Subcutaneous abdominal adipose tissue (tissue), 5 donors: Measurements from ENCODE around the gene FAM184B.

Experiments
- H3K27ac ChIP-seq: one replicate; pipeline ENCODE4 v1.7.0; 2013; ENCODE audit warnings: low read depth, mild to moderate bottlenecking, inconsistent platforms, low read length, moderate library complexity
- H3K27me3 ChIP-seq, 5 donors: one replicate each; pipeline ENCODE4 v1.7.0; 2013; ENCODE audit warnings: low read length in 5 of 5, inconsistent platforms in 1 of 5; ENCODE audit not compliant: control insufficient read depth in 5 of 5, insufficient read depth in 4 of 5
- H3K36me3 ChIP-seq, 5 donors: one replicate each; pipeline ENCODE4 v1.7.0; 2013; ENCODE audit warnings: low read length in 5 of 5; ENCODE audit not compliant: control insufficient read depth in 5 of 5, insufficient read depth in 5 of 5
- H3K4me1 ChIP-seq, 5 donors: one replicate each; pipeline ENCODE4 v1.7.0; 2013; ENCODE audit warnings: low read length in 5 of 5, mild to moderate bottlenecking in 3 of 5, moderate library complexity in 1 of 5; ENCODE audit not compliant: control insufficient read depth in 5 of 5, insufficient read depth in 5 of 5
- H3K4me3 ChIP-seq, 5 donors: one replicate each; pipeline ENCODE4 v1.7.0; 2013; ENCODE audit warnings: low read length in 5 of 5, low read depth in 1 of 5
- H3K9ac ChIP-seq, 5 donors: one replicate each; pipeline ENCODE4 v1.7.0; 2013; ENCODE audit warnings: low read length in 5 of 5, mild to moderate bottlenecking in 4 of 5, moderate library complexity in 3 of 5
- H3K9me3 ChIP-seq, 5 donors: one replicate each; pipeline ENCODE4 v1.7.0; 2013; ENCODE audit warnings: low read length in 5 of 5; ENCODE audit not compliant: control insufficient read depth in 5 of 5
- donor health status: healthy.
- donor health status: healthy.
- donor health status: healthy.
- donor health status: healthy.
- donor health status: healthy.

Gene FAM184B

DNA sequence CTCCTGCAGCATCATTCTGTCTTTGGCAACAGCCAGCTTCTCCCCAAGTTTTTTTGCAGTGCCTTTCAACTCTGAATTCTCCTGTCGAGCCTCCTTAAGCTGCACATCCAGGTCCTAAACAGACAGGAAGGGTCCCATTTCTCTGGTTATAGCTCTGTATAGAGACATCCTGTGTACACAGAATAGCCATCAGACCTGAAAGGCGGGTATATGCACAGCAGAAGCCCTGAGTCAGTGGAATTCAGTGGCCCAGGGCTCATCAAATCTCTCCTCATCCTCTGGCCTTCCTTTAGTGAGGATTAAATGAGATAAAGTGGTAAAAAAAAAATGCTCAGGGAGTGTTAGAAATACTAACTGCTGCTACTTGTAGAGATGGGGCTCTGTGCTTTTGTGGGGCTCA lies 73.8 kb downstream of the FAM184B start:
- no peak overlapping the region for H3K9ac ChIP-seq

DNA sequence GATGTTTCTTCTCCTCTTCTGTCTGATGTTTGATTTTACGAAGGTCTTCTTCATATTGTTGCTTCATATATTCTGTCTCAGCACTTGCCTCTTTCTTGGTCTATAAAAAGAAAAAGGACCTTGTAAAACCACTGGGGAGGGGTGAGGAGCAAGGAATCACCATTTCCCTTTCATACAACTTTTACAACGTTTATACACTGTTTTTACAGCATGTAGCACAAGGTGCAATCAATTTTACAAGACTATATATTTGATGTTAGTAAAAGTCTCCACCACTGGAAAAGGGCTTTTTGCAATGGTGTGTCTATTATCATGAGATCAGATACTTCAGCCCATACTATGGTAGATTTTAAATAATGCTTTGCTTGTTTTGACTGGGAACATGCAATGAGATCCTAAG lies 76.3 kb downstream of the FAM184B start:
- Histone ChIP-seq H3K27me3 (peaks cover 0 to 8% (median 0%) of the 10 kb centered on the region in 5 donors), H3K4me1 (peaks cover 0 to 1% (median 0%) of the 10 kb centered on the region in 5 donors), H3K4me3 (no peak overlapping the region), H3K9me3 (peaks cover 0 to 1% (median 0%) of the 10 kb centered on the region in 5 donors), H3K9ac (no peak overlapping the region), H3K27ac (no peak overlapping the region), H3K36me3 (no peaks in the 10 kb centered on the region)

More for the DNA sequence above, 73.8 kb downstream of the FAM184B start:
- H3K9me3 ChIP-seq = no peaks in the 10 kb centered on the region
- no peak overlapping the region for H3K4me3 ChIP-seq
- no peaks in the 10 kb centered on the region for H3K36me3 ChIP-seq
- peaks cover 0 to 8% (median 0%) of the 10 kb centered on the region in 5 donors for H3K27me3 ChIP-seq
- H3K4me1 ChIP-seq = peaks cover 0 to 1% (median 0%) of the 10 kb centered on the region in 5 donors
- no peak overlapping the region for H3K27ac ChIP-seq

DNA sequence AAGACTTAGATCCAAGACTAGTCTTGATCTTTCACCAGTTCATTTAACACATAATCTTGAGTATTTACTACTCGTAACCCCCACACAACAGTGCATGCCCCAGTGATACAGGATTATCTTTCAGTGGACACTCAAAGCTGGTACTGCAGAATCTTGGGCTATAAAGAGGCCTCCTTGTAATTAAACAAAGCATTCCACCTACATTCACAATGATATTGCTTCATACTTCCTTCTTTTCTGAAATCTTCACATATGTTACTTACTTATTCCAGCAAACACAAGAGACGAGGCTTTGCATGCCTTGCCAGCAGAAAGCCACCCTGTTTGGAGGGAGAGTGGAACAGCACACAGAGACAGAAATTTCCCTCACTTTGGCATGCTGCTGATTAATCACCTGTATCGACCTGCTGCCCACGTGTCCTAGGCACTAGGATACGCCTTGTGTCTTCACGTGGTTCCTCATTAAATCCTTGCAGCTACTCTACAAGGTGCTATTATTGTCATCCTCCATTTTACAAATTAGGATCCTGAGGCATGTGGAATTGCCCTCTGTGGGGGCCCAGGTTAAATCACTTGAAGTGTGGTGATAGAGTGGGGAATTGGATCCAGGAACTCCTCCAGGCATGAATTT lies 77.3 kb downstream of the FAM184B start:
- Histone ChIP-seq H3K4me3 (no peak overlapping the region), H3K4me1 (peaks cover 0 to 1% (median 0%) of the 10 kb centered on the region in 5 donors), H3K9me3 (peaks cover 0 to 9% (median 5%) of the 10 kb centered on the region in 5 donors), H3K27ac (no peak overlapping the region), H3K9ac (no peak overlapping the region), H3K36me3 (no peaks in the 10 kb centered on the region), H3K27me3 (peaks cover 0 to 5% (median 0%) of the 10 kb centered on the region in 5 donors)

DNA sequence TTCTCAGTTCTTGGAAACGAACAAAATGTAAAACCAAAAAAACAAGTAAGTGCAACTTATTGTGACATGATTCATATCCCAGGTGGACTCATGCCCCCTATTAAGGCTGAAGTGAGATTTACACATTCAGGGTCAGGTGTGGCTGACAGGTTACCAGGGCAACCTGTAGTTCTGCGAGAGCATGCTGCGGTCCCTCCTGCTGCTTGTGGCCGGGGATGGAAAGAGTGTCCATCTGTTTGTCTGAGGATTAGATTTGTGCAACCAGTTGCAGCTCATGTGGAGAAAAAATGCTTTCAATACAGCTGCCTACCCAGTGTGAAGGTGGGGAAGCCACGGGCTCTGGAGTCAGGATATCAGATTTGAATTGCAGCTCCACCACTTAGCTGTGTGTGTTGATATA lies 78.8 kb downstream of the FAM184B start:
- peaks cover 0 to 1% (median 0%) of the 10 kb centered on the region in 5 donors for H3K4me1 ChIP-seq
- H3K9ac ChIP-seq = no peak overlapping the region
- no peak overlapping the region for H3K4me3 ChIP-seq
- H3K9me3 ChIP-seq = peaks cover 0 to 17% (median 5%) of the 10 kb centered on the region in 5 donors
- no peaks in the 10 kb centered on the region for H3K36me3 ChIP-seq
- no peaks in the 10 kb centered on the region for H3K27me3 ChIP-seq
- H3K27ac ChIP-seq = no peak overlapping the region

DNA sequence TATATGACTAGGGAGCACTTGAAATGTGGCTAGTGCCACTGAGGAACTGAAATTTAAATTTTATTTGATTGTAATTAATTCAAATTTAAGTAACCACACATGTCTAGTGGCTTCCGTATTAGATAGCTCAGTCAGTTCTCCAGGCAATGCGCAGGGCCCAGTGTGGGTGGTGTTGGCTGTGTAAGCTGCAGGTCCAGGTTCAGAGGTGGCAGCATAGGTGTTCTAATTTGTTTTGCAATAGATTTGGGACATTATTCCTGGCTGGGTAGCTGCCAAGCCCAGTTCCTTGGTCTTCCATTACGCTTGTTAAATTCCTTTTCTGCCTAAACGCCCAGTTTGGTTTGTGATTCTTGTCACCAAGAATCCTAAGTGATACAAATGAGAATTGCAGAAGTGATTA lies 79.5 kb downstream of the FAM184B start:
- peaks cover 0 to 17% (median 5%) of the 10 kb centered on the region in 5 donors for H3K9me3 ChIP-seq
- H3K36me3 ChIP-seq = no peaks in the 10 kb centered on the region
- H3K27ac ChIP-seq = no peak overlapping the region
- no peak overlapping the region for H3K9ac ChIP-seq
- peaks cover 0 to 1% (median 0%) of the 10 kb centered on the region in 5 donors for H3K4me1 ChIP-seq
- no peaks in the 10 kb centered on the region for H3K27me3 ChIP-seq
- H3K4me3 ChIP-seq = no peak overlapping the region

DNA sequence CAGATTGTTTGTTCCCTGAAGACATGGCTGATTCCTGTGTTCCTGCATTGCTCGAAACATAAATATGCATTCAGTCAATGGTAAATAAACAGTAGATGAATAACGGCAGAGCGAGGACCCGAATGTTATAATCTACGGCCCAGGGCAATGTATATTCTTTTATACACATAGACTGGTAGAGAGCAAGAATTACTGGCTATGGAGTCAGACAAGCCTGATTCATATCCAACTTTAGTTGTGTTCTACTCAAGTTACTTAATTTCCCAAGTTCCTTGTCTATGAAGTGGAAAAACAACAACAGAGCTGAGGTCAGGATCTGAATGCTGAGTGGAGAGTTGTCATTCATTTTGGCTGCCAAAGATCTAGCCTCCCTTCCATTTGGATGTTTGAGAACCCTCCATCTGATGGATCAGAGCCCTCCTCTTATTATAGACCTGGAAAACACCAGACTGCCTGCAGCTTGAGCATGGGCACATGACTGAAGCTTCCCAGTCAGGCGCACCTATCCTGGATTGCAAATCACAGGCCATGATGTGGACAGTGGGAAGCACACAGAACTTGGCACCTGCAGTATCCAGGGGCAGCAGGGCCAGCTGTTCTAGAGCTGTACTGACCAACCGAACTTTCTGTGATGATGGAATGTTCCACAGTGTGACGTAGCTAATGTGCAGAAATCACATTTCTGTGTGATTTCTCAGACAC lies 80.1 kb downstream of the FAM184B start:
- Histone ChIP-seq H3K27me3 (no peaks in the 10 kb centered on the region), H3K27ac (no peak overlapping the region), H3K36me3 (no peaks in the 10 kb centered on the region), H3K4me3 (no peak overlapping the region), H3K9ac (no peak overlapping the region), H3K9me3 (peaks cover 0 to 17% (median 5%) of the 10 kb centered on the region in 5 donors), H3K4me1 (peaks cover 0 to 1% (median 0%) of the 10 kb centered on the region in 5 donors)

DNA sequence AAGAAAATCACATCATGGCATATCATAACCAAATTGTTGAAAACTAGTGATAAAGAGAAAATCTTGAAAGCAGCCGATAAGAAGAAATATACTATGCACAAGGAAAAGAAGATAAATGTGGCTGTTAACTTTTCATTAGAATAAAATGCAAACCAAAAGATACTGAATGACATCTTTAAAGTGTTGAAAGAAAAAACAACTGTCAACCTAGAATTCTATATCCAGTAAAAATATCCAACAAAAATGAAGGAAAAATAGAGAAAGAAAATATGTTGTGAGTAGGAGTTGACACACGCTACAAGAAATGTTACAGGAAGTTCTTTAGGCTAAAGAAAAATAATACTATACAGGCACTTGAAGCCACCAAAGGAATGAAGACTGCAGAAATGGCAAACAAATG lies 82.0 kb downstream of the FAM184B start:
- Histone ChIP-seq H3K9me3 (peaks cover 0 to 17% (median 5%) of the 10 kb centered on the region in 5 donors), H3K4me3 (no peak overlapping the region), H3K36me3 (no peaks in the 10 kb centered on the region), H3K27me3 (no peaks in the 10 kb centered on the region), H3K4me1 (no peaks in the 10 kb centered on the region), H3K9ac (no peak overlapping the region), H3K27ac (no peak overlapping the region)

DNA sequence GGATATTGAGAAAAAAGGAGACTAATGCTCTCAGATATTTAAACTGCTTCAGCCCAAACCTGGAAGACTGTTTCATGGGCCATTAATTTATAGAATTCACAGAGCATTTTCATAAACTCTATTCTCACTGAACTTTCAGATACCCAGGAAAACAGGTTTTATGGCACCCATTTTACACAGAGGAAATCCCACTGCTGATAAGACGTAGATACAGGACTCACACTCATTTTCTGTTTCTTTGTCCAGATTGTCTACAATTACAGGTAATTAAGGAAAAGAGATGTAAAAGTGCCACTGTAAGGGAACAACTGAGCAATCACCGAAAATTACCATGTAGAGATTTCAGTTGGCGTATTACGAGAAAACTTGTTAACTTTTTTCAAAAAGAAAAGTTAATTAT lies 83.3 kb downstream of the FAM184B start:
- Histone ChIP-seq H3K27me3 (no peaks in the 10 kb centered on the region), H3K27ac (no peak overlapping the region), H3K4me1 (no peaks in the 10 kb centered on the region), H3K4me3 (no peak overlapping the region), H3K9ac (no peak overlapping the region), H3K36me3 (no peaks in the 10 kb centered on the region), H3K9me3 (peaks cover 0 to 17% (median 5%) of the 10 kb centered on the region in 5 donors)

DNA sequence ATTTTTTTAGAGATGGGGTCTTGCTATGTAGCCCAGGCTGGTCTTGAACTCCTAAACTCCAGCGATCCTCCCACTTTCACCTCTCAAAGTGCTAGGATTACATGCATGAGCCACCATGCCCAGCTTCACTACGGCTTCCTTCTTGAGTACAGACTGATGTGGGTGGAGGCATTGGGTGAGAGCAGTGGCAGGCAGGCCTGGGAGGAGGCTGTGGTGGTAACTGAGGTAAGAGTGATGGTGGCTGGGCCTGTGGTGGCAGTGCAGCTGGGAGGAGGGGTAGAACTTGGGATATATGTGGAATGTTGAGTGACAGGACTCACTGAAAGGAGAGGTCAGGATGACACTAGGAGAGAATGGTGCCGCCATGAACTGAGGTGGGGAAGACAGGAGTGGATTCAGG lies 86.1 kb downstream of the FAM184B start:
- H3K4me1 ChIP-seq = no peaks in the 10 kb centered on the region
- peaks cover 0 to 17% (median 5%) of the 10 kb centered on the region in 5 donors for H3K9me3 ChIP-seq
- H3K27ac ChIP-seq = no peak overlapping the region
- H3K36me3 ChIP-seq = no peaks in the 10 kb centered on the region
- H3K4me3 ChIP-seq = no peak overlapping the region
- H3K9ac ChIP-seq = no peak overlapping the region
- no peaks in the 10 kb centered on the region for H3K27me3 ChIP-seq

DNA sequence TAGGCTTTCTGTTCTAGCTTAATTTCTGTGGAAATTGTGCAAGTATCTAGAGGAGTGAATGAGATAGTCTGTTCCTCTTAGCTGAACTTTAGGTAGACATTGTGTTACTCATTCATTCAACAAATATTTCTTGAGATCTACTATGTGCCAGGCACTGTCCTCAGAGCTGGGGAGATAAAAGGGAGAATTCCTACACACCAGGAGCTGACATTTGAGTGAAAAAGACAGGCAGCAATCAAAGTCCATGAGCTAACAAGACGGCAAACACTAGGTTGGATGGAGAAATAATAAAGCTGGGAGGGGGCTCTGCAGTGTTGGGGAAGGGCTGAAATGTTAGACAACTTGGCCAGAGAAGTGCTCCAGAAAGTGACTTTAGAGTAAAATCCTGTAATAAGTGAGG lies 86.9 kb downstream of the FAM184B start:
- H3K36me3 ChIP-seq = no peaks in the 10 kb centered on the region
- no peak overlapping the region for H3K4me3 ChIP-seq
- H3K9ac ChIP-seq = no peak overlapping the region
- H3K27ac ChIP-seq = no peak overlapping the region
- no peaks in the 10 kb centered on the region for H3K4me1 ChIP-seq
- H3K27me3 ChIP-seq = no peaks in the 10 kb centered on the region
- H3K9me3 ChIP-seq = peaks cover 0 to 12% (median 0%) of the 10 kb centered on the region in 5 donors
